HG03575 (cell line): ENCODE data around the gene RAB3IP.
"Not testable (repeated sequence)": the region's sequence is repeated elsewhere in the genome, so short reads cannot be mapped to it uniquely, and the experiment has no call there.

Source experiments
- ATAC-seq: cut with Tn5 transposase; IDR thresholded peaks from one replicate; pipeline ENCODE4 v1.9.1; 2021; ENCODE audit not compliant: unreplicated experiment, insufficient number of reproducible peaks, low FRiP score; ENCODE audit errors: extremely low read depth

Gene RAB3IP

DNA sequence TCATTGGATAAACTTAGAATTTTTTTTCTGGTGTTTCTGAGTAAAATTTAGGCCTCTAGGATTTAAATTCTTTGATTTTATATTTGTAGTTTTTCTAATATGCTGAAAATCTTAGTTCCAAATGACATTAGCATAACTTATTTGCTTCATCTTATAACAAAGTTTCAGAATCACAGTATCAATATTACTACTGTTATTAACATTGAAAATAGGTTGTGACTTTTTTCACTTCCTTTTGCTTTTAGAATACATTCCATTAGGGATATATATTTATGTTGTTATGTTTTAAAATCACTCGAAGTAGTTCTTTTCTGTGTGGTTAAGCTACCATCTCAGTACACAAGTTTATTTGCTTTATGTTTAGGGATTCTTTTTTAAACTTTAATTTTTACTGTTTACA lies 12.8 kb downstream of the RAB3IP start:
- ATAC-seq, result no peak

DNA sequence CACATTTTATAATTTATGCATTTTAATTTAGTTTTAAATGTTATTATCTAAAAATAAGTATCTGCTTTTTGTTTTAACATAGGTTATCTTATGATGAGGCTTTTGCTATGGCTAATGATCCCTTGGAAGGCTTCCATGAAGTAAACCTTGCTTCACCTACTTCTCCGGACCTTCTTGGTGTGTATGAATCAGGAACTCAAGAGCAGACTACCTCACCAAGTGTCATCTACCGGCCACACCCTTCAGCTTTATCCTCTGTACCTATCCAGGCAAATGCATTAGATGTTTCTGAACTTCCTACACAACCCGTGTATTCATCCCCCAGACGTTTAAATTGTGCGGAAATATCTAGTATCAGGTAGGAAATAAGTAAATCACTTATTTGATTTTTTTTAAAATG lies 16.6 kb downstream of the RAB3IP start:
- no peak for ATAC-seq

DNA sequence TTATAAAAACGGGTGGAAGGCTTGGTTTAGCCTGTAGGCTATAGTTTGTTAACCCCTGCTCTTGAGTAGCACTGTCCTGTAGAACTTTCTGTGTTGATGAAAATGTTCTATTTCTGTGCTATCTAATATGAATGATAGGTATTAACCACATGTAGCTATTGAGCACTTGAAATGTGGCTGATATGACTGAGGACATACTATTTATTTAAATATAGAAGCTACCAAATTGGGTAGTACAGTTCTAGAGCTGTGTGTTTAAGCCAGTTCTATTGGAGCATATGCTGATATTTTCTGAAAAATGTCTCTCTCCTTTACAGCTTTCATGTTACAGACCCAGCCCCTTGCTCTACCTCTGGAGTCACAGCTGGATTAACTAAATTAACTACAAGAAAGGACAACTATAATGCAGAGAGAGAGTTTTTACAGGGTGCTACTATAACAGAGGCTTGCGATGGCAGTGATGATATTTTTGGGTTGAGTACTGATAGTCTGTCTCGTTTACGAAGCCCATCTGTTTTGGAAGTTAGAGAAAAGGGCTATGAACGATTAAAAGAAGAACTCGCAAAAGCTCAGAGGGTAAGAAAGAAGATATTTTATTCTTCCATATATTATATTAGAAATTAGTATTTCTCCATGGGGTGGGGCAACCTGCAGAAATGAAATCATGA lies 17.6 kb downstream of the RAB3IP start:
- no peak for ATAC-seq

DNA sequence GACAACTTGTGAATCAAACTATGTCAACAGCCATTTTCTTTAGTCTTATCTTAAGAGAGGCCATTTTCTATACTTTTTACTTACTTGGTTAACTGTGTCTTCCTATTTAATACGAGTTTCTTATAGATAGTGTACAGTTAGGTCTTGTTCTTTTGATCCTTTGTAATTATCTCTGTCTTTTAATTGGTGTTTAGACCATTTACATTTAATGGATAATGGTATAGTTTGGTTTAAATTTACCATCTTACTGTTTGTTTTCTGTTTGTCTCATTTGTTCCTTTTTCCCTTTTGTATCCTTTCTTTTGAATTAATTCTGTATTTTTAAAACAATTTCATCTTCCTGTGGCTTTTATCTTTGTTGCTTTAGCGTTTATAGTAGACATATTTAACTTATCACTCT lies 19.4 kb downstream of the RAB3IP start:
- no peak for ATAC-seq

DNA sequence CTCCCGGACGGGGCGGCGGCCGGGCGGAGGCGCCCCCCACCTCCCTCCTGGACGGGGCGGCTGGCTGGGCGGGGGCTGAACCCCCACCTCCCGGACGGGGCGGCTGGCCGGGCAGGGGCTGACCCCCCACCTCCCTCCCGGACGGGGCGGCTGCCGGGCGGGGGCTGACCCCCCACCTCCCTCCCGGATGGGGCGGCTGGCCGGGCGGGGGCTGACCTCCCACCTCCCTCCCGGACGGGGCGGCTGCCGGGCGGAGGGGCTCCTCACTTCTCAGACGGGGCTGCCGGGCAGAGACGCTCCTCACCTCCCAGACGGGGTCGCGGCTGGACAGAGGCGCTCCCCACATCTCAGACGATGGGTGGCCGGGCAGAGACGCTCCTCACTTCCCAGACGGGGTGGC lies 20.9 kb downstream of the RAB3IP start:
- not testable (repeated sequence) for ATAC-seq

DNA sequence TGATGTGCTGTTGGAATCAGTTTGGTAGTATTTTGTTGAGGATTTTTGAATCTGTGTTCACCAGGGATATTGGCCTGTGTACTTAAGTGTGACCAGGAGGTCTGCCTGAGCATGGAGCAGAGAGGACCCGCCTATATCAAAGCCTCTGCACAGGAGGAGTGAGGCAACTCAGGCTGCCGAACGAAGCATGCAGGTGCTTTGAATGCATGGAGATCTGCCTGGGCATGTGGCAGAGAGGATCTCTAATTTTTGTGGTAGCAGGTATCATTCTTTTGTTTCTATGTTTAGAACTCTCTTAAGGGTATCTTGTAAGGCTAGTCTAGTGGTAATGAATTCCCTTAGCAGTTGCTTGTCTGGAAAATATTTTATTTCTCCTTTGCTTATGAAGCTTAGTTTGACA lies 26.9 kb downstream of the RAB3IP start:
- no peak for ATAC-seq

DNA sequence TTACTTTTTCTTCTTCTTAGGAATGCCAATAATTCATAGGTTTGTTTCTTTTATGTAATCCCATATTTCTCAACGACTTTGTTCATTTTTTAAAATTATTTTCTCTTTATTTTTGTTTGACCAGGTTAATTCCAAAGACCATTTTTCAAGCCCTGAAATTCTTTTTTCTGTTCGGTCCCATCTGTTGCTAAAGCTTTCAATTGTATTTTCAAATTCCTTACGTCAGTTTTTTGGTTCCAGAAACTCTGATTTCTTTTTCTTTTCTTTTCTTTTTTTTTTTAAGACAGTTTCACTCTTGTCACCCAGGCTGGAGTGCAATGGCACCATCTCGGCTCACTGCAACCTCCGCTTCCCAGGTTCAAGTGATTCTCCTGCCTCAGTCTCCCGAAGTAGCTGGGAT lies 27.6 kb downstream of the RAB3IP start:
- ATAC-seq, result no peak

DNA sequence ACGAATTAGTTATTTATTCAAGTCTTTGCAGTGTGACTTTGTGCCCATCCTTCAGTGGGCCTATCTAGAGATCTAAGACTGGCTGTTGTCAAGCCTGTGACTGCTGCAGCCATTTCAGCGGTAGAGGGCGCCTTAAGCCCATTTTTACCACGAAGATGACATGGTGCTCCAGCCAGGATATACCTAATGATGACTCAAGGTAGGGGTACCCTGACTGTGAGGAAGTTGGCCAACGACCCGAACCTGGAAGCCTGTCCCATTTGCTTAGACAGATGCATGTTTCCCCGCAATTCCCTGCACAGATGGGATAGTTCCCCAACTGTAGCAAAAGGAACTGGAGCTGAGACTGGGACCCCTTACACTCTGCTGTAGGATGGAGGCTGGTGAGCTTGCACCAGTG lies 41.3 kb downstream of the RAB3IP start:
- ATAC-seq, result no peak

DNA sequence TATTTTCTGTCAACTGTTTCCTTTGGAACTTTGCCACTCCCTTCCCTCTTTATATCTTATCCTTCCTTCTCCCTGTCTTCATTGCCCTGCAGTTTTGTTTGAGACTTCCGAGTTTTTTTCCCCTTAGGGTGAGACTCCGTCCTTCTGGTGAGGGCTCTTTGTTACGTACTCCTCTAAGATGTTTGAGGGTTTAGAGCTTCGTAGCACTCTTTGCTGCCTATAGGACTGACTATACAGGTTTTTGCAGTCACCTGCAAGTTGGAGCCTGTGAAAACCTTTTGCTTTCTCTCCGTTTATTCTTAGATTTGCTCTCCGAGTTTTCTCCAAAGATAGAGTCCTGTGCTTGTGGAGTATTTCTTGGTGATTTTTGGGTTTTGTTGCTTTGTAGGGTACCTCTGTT lies 44.7 kb downstream of the RAB3IP start:
- no peak for ATAC-seq

DNA sequence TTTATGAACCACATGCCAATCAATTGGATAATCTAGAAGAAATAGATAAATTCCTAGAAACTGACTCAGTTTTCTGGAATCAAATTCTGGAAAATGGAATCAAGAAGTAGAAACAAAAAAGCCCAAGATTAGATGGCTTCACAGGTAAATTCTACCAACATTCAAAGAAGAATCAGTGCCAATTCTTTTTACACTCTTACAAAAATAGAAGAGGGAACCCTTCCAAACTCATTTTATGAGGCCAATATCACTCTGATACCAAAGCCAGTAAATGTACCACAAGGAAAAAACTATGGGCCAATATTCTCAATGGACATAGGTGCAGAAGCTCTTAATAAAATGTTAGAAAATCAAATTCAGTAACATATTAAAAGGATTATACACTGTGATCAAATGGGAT lies 50.7 kb downstream of the RAB3IP start:
- ATAC-seq, result no peak

DNA sequence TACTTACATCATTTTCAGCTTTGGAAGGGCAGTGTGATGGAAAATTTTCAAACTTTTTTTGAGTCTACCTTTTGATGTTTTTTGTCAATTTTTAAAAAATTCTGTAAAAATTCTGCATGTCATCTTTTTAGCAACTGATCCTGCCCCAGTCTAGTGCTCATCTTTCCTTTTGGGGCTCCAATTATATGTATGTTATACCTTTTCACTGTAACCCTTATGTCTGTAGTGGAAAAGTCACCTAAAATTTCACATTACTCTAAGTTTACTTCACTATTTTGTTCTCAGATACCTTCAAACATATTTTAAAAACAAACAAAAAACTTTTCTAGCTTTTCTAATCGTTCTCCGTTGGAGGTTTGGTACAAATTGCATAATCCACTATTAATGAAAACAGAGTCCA lies 53.9 kb downstream of the RAB3IP start:
- ATAC-seq, result no peak

DNA sequence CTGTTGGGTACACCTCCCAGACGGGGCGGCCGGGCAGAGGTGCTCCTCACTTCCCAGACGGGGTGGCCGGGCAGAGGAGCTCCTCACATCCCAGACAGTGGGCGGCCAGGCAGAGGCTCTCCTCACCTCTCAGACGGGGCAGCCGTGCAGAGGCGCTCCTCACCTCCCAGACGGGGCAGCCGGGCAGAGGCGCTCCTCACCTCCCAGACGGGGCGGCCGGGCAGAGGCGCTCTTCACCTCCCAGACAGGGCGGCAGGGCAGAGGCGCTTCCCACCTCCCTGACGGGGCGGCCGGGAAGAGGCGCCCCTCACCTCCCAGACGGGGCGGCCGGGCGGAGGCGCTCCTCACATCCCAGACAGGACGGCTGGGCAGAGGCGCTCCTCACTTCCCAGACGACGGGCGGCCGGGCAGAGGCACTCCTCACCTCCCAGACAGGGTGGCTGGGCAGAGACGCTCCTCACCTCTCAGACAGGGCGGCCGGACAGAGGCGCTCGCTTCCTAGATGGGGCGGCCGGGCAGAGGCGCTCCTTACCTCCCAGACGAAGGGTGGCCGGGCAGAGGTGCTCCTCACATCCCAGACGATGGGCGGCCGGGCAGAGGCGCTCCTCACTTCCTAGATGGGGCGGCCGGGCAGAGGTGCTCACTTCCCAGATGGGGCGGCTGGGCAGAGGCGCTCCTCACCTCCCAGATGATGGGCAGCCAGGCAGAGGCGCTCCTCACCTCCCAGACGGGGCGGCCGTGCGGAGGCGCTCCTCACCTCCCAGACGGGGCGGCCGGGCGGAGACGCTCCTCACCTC lies 68.6 kb downstream of the RAB3IP start:
- ATAC-seq, result not testable (repeated sequence)

DNA sequence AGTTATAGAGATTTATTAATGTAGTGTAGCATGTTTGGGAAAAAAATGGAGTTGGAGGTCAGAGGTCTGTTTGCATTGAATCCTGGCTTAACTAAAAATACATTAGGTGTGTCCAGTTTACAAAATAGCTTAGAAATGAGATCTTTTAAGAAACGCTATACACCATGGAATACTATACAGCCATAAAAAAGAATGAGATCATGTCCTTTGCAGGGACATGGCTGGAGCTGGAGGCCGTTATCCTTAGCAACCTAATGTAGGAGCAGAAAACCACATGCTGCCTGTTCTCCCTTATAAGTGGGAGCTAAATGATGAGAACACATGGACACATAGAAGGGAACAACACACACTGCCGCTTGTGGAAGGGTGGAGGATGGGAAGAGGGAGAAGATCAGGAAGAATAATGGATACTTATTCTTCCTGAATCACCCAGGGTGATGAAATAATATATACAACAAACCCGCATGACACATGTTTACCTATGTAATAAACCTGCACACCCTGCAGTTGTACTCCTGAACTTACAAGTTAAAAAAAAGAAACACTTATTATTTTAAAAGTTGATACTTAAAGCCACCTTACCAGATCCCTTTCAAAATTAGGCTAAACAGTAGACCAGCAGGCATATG lies 72.3 kb downstream of the RAB3IP start:
- ATAC-seq, result no peak

DNA sequence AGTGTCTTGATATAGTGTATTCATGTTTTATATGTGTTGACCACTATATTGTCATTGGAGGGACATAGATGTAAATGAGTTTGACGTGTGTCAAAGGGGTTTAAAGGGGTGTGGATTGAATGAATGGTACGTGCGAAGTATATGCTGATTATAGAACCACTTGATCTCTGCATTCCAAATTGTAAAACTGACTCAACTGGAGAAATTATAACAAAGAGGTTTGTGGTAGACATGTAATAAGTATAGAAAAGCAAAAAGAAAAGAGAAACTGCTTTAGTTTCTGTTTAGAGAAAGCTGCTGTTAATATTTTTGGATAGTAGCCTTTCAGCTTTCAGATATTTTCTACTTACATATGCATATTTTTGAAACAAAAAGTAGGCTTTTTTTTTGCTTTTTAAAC lies 77.4 kb downstream of the RAB3IP start:
- ATAC-seq, result peak; percentile 36

DNA sequence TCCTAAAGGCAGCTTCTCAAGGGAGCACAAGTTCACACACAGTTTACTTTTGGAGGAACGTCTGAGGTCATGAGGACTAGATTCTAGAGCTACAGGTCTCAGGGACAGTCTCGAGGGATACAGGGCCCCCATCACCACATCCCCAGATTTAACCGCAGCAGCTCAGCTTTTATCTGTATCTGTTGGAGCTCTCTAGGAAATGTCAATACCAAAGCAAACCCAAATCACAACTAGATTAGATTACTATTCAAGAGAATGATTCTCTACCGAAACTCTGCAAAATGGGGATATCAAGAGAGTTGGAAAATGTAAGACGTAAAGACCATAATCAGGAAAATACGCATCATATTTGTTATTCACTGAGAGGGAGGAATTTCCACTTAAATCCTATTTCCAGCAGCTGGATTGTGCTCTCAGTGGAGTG lies 82.4 kb downstream of the RAB3IP start:
- no peak for ATAC-seq

DNA sequence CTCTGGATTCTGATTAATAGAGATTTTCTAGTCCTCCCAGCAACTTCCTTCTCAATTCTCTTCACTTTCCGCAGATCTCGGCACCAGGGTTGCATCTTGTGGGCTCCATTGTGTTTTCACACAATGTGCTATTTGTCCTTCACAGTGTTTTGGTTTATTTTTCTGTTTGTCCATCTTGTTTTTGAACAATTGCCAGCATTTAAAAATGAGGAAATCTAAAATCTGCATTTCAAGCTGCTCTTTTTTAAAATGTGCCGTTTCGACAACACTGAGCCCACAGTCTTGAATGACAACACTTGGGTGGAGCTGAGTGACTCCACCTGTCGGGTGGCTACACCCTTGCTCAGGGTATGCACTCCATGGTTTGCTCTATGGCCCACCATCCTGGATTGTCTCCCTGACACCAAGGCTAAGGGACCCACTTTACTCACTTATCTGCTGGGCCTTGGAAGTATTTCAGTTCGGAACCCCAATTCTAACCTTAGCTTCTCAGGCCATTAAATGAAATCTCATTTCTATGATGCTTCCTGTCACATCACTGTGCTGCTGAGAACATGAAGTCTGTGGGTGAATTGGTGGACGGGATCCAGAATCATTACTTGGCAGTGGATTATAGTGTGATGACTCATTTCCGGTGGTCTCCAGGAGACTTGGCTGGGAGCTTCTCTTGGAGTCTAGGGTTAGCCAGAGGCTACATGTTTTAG lies 82.9 kb downstream of the RAB3IP start:
- no peak for ATAC-seq

DNA sequence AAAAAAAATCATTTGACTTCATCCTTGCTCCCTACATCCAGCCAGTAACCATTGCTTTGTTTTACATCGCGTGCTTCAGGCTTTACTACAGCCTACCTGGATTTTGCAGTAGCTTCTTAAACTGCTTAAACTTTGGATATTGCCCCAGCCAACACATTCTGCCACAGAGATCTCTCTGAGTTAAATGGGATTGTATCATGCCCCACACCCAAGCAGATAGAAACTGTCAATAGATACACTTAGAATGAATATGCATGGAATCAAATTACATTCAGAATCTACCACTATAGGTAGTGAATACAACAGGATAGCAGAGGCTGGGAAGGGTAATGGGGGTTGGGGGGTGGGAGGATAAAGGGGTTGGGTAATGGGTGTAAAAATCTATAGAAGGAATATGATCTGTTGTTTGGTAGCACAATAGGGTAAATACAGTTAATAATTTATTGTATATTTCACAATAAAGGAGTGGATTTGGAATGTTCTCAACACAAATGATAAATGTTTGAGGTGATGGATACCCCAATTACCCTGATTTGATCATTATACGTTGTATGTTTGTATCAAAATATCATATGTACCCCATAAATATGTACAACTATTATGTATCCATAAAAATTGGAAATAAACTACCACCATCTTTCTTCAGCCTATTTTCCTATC lies 83.7 kb downstream of the RAB3IP start:
- no peak for ATAC-seq

DNA sequence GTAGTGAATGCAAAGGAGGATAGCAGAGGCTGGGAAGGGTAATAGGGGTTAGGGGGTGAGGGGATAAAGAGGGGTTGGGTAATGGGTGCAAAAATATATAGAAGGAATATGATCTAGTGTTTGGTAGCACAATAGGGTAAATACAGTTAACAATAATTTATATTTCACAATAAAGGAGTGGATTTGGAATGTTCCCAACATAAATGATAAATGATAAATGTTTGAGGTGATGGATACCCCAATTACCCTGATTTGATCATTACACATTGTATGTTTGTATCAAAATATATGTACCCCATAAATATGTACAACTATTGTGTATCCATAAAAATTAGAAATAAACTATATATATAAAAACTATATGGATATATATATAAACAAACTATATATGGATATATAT lies 85.4 kb downstream of the RAB3IP start:
- ATAC-seq, result no peak

DNA sequence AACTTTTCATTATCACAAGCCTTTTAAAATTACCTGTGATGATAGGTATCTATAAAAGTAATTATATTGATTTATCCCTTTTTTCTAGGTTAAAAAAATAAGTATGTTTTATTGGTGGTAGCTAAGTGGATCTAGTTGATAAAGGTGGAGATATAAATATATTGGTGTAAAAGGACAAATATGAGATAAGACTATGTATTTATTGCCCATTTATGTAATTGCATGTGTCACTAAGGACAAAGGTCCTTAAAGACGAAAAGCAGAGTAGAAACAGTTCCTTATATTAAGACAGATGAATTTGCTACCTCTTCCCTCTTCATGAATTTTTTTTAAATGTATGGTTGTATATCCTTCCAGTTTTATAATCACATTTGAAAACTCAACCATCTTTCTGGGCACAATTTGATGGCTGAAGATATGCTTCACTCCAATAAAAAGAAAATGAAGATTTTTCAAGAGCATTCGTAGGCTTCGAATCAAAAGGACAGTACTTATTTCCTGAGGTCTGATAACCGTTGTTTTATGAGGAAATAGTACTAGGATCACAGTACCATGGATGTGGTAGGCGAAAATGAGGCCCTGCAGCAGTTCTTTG lies 86.4 kb downstream of the RAB3IP start, which contains the start of gene MYRFL:
Gene MYRFL, plus strand, starts transcription at position 262 of the 595 bp plus-strand sequence. Its CDS starts 291 bp downstream, at position 553.
- ATAC-seq, result no peak
